Uterus (tissue), 2 donors: ENCODE data around the gene LYST.

Experiments used
- CTCF ChIP-seq, 4 experiments: fragments of 200-600 bp in 2 of 4; fragments of 450-650 bp in 2 of 4; sonication (generic) in 2 of 4; IDR thresholded peaks; one replicate each; pipeline ENCODE4 v1.5.1; 2016 to 2019; ENCODE audit warnings: antibody characterized with exemption in 4 of 4, mild to moderate bottlenecking in 2 of 4, moderate library complexity in 1 of 4
- POLR2A ChIP-seq, 2 donors: fragments of 450-650 bp; IDR thresholded peaks; one replicate each; pipeline ENCODE4 v1.6.1; 2016; ENCODE audit warnings: antibody characterized with exemption in 2 of 2, mild to moderate bottlenecking in 1 of 2, moderate library complexity in 1 of 2

- TF ChIP-seq CTCF (IDR thresholded peaks at IDR 0.05) (no peak), POLR2A (IDR thresholded peaks at IDR 0.05) (no peak)
These were observed 192.7 kb downstream of the LYST start for GRCh38 chr1:235673981-235674380.
